GM19467 (cell line): ENCODE measurements around the gene PIGN.

ENCODE experiments used
- ATAC-seq: cut with Tn5 transposase; IDR thresholded peaks from one replicate; pipeline ENCODE4 v1.9.1; 2021; ENCODE audit warnings: mild to moderate bottlenecking, moderate library complexity; ENCODE audit not compliant: unreplicated experiment

Gene PIGN, protein sequence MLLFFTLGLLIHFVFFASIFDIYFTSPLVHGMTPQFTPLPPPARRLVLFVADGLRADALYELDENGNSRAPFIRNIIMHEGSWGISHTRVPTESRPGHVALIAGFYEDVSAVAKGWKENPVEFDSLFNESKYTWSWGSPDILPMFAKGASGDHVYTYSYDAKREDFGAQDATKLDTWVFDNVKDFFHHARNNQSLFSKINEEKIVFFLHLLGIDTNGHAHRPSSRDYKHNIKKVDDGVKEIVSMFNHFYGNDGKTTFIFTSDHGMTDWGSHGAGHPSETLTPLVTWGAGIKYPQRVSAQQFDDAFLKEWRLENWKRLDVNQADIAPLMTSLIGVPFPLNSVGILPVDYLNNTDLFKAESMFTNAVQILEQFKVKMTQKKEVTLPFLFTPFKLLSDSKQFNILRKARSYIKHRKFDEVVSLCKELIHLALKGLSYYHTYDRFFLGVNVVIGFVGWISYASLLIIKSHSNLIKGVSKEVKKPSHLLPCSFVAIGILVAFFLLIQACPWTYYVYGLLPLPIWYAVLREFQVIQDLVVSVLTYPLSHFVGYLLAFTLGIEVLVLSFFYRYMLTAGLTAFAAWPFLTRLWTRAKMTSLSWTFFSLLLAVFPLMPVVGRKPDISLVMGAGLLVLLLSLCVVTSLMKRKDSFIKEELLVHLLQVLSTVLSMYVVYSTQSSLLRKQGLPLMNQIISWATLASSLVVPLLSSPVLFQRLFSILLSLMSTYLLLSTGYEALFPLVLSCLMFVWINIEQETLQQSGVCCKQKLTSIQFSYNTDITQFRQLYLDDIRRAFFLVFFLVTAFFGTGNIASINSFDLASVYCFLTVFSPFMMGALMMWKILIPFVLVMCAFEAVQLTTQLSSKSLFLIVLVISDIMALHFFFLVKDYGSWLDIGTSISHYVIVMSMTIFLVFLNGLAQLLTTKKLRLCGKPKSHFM

DNA sequence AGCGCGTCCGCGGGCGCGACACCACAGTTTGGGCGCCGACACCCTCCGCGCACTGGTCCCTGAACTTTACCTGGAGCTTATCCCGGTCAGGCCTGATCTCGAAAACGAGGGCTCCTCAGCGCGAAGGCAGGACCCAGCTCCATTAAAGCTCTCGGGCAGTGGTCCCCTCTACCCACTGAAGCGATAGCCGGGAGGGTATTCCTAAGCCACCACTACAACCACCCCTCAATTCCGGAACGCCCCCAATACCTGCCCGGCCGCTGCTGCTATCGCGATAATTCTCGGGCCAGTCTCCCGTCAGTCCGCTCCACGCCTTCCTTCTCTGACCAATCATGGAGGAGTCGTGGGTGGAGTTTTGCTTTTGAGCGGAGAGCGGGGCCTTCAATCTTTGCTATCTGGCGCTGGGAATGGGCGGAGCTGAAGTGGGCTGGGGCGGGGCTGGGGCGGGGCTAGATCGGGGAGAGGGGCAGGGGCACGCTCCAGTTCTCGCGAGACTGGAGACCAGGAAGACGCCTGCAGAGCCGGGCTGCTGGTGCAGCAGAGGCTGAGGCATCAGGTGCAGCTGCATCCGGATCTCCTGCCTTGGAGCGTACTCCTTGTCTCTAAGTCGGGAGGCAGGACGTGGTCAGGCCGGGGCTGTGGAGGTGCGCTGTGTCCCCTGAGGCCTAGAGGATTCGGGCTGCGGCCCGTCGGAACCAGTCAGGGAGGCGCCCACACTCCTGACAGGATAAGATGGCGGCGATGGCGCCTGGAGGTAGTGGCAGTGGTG is at the start of gene PIGN, which contains the start of gene RELCH:
TSS of gene PIGN (minus strand) at position 283 of the 769 bp plus-strand sequence. CDS start 25,703 bp downstream, outside the sequence.
TSS of gene RELCH (plus strand) at position 482 of the 769 bp plus-strand sequence. CDS start at position 733, 251 bp downstream.
- peak; percentile 86 for ATAC-seq

DNA sequence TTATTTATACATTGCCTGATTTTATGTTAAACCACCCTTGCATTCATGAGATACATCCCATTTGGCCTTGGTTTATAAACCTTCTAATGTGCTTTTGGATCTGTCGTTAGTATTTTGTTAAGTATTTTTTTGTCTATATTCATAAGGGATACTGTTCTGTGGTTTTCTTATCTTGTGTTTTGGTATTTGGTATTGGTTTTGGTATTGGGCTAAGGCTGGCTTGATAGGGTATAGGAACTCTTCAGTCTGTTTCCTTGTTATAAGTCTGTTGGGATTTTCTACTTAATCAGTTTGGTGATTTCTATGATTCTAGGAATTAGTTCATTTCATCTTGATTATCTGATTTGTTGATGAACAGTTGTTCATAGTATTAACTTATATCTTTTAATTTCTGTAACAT is 49.4 kb upstream of the PIGN start:
- ATAC-seq, result no peak

DNA sequence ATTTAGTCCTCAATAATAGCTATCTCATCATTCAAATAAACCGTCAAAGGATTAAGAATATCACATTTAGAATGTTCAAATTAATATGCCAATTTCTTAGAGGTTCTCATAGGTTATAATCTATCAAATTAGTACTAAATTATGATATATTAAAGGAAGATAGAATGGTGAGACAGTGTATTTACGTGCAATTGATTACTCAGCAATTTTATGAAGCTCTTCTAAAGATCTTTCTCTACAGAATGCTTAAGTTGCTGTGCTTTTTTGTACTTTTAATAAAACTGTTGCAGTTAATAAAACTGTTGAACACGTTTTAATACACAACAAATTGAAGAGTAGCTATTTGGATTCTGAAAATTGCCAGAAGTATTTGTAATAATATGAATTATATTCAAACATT is 39.2 kb upstream of the PIGN start:
- ATAC-seq, result no peak

DNA sequence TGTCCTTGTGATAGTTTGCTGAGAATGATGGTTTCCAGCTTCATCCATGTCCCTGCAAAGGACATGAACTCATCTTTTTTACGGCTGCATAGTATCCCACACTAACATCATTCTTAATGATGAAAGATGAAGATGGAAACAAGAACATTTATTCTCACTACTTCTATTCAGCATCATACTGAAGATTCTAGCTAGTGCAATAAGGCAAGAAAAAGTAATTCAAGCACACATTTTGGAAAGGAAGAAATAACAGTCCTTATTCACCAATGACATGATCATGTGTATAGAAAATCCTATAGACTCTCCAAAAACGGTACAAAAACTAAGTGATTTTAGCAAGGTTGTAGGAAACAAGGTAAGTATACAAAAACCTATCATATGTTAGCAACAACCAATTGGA is 37.4 kb upstream of the PIGN start:
- ATAC-seq, result no peak

DNA sequence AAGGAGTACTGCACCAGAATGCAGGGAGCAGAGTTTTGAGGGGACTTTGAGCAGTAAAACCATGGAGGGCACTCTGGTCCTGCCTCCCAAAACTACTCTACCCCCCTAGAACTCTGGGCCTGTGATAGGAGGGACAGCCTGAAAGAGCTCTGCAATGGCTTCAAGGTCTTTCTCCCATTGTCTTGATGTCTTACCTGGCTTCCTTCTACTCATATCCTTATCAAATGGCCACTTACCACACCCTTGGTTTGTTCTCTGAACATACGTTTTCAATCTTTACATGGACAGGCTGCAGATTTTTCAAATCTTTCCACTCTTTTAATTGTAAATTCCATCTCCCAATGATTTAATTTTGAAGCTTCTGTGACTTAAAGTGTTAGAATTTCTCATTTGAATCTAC is 27.9 kb upstream of the PIGN start:
- ATAC-seq, result no peak

DNA sequence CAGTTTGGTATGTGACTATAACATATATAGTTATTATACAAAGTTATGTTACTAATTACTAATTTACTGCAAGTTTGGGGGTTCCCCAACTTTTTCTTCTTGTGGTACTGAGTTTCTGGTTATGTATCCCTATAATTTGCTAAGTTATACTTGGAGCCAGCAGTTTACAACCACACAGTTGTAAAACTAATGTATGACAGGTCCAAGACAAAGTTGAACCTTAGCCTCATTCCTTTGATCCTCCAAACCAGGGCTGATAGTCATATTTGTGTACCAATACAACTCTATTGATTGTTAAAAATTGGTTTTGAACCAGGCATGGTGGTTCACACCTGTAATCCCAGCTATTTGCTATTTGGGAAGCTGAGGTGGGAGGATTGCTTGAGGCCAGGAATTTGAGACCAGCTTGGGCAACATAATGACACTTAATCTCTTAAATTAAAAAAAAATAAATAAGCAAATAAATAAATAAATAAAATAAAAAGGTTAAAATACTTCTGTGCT is 24.5 kb upstream of the PIGN start:
- ATAC-seq, result no peak

DNA sequence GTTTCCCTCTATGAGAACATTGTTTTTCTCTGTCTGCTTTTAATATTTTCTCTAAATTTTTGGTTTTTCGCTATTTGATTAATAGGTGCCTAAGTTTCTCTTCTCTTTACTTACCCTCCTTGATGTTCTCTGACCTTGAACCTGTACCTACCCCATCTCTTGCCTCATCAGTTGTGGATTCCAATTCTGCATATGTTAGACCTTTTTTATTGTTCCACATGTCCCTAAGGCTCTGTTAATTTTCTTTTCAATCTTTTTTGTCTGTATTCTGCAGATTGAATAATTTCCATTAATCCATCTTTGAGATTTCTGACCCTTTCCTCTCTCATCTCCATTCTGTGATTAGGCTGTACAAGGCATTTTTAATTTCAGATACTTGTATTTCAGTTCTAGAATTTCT is 23.3 kb upstream of the PIGN start:
- no peak for ATAC-seq

DNA sequence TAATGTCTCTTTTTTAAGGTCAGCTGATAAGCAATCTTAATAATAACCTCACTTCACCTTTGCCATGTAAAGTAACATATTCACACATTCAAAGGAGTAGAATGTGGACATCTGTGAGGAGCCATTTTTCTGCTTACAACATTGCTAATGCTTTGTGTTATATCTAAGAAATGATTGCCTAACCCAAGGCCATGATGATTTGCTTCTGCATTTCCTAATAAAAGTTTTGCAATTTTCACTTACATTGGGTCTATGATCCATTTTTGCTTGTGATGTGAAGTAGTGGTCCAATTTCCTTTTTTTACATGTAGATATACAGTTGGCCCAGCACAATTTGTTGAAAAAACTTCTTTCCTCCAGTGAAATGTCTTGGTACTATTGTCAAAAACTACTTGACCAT is 22.2 kb upstream of the PIGN start:
- no peak for ATAC-seq

DNA sequence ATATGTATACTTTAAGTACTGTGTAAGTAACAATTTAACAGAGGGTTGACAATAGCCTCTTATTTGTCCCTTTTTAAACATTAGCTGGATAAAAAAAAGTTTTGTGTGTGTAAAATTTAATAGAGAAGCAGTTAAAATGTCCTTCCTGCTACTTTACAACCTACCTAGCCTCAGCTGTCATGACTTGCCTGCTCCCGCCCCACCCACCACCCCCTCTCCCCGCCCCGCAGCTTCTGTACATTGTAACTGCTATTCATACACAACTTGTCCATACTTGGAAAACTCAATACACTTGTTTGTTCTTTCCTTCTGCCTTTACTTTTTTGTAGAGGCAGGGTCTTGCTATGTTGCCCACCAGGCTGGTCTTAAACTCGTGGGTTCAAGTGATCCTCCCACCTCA is 19.7 kb upstream of the PIGN start:
- no peak for ATAC-seq

DNA sequence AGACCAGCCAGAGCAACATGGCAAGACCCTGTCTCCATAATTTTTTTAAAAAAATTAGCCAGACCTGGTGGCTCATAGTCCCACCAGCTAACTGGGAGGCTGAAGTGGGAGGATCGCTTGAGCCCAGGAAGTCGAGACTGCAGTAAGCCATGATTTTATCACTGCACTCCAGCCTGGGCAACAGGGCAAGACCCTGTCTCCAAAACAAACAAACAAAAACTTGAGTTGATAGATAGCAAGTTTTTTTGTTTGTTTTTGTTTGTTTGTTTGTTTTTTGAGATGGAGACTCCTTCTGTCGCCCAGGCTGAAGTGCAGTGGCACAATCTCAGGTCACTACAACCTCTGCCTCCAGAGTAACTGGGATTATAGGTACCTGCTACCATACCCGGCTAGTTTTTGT is 19.0 kb upstream of the PIGN start:
- no peak for ATAC-seq

DNA sequence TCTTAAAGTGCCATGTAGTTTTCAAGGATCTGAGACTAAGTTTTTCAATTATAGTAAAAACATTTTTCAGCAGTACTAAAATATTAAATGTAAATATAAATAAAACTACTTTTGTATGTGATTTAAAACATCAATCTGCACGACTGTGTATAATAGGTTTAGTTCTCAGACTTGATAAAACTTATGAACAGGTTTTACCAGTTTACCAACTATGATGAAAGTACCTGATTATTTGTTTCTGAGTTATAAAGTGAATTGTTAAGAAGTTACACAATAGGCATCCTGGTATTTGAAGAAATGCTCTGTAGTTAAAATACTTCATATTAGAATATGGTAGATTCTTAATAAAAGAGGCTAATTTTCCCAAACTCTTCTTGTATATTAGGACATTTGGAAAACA is 15.0 kb upstream of the PIGN start:
- ATAC-seq, result no peak

DNA sequence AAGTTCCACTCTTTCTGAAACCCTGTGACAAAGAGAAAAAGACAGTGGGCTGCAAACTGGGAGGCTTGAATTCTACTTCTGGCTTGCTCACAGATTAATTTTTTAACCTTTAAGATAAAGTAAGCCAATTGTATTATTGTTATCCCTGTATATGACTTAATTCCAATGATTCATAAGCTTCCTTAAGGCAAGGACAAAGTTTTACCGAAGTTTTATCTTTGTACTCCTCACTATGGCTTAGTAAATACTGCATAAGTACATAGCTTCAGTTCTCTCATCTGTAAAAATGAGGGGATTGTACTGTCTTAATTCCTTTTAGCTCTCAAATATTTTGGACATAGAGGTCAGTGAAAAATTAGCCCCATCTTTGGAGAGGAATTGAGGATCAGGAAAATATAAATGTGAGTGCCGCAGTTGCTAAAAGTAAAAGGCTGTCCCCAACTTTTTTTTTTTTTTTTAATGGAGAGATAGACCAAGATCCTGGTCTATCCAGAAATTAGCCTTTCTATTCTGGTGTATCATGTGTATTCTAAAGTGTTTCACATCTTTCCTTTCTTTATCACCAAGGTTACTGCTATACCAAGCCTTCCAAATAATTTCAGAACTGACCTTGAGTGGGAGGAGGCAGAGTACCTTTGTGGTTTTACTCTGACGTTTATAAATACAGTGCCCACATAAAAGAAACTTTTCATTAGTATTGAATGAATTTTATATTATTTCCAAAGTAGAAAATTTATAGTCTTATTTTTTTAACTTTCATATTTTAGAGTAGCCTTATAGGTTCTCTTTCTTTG is 13.5 kb upstream of the PIGN start:
- no peak for ATAC-seq

DNA sequence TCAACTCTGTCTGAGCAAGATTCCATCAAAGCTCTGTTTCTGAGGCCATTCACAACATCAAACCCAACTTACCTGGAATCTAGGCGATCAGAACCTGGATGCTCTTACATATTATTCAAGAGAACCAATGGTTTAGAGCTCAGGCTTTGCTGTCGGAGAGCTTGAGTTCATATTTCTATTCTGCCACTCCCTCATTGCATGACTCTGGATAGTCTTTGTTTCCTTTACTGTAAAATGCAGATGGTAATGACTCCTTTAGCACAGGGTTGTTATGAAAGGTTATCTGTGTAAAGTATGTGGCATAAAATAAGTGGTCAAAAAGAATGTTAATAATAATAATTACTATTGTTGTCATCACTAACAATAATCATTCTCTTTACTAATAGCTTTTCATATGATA is 12.8 kb upstream of the PIGN start:
- no peak for ATAC-seq

DNA sequence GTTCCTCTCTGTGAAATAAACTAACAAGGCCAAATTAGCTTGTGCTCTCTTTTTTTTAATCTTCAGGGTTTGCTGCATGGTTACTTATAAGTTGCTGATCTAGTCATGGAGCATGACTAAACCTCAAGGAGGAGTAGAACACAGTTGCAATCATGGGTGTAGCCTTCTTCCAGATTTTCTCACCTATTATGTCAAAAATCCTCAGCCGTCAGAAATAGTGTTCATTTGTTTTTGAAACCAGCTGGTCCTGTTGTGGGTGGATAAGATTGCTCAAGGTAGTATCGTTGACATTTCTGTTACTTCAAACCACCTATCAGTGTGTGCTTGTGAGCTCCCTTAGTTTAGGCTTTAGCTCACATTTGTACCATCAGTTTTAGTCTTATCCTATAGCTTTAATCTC is 11.4 kb upstream of the PIGN start:
- ATAC-seq, result no peak

DNA sequence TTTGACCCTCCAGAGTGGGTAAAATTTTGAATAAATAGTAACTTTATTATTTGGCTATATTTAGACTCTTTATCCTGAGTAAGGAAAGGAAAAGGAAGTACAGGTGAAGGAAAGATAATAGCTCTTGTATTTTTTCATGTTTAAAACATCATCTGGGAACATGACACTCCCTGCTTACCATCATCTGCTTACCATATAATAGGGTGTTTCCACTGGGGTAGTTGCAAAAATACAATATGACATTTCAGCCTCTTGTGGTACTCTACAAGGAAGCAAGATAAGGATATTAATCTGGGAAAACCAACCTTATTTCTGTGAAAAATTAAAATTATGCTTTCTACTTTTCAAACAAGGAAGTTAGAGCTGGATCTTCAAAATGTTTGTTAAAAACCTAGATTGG is 10.1 kb upstream of the PIGN start:
- ATAC-seq, result no peak

DNA sequence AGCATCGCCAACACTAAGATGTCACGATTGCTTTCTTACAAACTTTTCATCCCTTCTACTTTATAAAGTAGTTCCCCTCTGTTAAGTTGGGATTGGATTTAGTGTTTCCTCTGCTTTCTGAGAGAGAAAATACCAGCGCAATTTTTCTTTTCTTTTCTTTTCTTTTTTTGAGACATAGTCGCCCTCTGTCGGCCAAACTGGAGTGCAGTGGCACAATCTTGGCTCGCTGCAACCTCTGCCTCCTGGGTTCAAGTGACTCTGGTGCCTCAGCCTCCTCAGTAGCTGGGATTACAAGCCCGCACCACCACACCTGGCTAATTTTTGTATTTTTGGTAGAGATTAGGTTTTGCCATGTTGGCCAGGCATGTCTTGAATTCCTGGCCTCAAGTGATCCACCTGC is 9.2 kb upstream of the PIGN start:
- ATAC-seq, result no peak

DNA sequence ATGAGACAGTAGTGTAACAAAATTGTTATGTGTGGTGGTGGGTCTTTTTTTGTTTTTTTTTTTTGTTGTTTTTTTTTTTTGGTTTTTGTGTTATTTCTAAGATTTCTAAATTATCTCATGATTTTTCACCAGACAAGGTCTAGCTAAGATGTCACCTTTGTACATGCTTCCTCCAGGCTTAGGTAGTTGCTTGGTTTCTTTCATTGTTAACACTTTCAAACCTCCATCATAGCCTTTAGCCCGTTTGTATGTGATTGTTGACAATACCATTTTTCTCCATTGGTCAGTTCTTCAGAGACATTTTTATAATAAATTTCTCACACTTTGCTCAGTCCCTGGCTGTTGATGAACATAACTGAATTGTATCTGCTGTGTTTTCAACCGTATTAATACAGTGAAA is 2.4 kb upstream of the PIGN start:
- no peak for ATAC-seq

DNA sequence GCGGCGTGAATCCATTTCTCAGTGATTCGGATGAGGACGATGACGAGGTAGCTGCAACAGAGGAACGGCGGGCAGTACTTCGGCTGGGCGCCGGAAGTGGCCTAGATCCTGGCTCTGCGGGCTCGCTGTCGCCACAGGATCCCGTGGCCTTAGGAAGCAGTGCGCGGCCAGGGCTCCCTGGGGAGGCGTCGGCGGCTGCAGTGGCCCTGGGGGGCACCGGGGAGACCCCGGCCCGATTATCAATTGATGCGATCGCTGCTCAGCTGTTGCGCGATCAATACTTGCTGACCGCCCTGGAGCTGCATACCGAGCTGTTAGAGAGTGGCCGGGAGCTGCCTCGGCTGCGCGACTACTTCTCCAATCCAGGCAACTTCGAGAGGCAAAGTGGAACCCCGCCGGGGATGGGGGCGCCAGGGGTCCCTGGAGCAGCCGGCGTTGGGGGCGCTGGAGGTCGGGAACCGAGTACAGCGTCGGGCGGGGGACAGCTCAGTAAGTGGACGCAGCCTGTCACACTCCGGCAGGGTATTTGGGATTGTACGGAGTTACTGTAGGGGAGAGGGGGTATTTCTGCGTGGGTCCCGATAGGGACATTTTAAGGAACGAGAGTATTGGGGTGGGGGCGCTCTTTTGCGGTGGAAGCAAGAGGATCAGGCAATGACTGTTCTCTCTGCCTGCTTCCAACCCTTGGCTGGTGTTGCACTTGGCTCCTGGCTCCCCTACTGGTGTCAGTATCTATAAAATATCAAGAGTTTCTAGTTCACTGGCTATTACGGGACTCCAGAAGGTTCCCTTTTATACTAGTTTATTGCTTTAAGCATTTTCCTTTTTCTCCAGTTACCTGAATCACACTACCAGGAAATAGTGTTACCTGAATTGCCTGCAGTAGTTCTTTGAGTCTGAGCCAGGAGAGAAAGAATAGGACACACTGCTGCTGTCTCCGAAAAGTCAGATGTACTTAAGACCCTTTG is 971 bp upstream of the PIGN start:
- ATAC-seq, result peak; percentile 4

DNA sequence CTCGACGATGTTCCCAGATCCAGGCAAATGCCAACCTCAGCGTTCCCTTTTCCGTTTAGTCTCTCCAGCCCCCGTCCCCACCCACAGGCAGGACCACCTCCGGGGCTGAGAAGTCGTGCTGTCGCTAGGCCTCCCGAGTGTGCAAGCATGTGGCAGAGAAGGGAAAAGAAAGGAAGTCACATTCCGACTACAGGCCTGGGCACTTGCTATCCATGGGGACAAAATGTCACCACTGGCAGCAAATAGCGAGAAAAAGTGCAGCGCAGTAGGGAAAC is 420 bp downstream of the PIGN start:
- no peak for ATAC-seq
